ENCODE data around the gene RAB5B.

DNA sequence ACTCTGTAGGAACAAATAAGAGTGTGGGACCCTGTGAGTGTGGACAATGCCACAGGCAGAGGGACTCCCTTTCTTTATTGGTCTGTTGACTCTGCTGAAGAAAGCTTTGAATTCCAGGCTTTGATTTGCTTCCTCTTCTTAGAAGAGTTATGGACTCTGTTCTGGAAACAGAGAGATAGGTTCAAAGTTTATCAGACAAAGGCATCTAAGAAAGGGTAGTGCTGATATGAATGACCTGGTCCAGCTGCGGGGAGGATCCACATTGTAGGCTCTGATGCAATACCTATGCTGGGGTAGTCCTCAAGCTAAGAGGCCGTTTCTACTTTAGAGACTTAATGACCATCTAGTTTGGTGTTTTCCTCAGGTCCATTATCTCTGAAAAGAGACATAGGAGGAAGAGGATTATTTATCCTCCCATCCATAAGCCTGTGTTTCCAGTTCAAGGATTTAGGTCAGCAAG is 36.3 kb downstream of the RAB5B start:
- no peak for TF ChIP-seq REPIN1 (tag by site-specific recombination; IDR thresholded peaks at IDR 0.05; ENCODE audit: low read depth)
- TF ChIP-seq, protein P1, sequence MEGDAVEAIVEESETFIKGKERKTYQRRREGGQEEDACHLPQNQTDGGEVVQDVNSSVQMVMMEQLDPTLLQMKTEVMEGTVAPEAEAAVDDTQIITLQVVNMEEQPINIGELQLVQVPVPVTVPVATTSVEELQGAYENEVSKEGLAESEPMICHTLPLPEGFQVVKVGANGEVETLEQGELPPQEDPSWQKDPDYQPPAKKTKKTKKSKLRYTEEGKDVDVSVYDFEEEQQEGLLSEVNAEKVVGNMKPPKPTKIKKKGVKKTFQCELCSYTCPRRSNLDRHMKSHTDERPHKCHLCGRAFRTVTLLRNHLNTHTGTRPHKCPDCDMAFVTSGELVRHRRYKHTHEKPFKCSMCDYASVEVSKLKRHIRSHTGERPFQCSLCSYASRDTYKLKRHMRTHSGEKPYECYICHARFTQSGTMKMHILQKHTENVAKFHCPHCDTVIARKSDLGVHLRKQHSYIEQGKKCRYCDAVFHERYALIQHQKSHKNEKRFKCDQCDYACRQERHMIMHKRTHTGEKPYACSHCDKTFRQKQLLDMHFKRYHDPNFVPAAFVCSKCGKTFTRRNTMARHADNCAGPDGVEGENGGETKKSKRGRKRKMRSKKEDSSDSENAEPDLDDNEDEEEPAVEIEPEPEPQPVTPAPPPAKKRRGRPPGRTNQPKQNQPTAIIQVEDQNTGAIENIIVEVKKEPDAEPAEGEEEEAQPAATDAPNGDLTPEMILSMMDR (tag by site-specific recombination; IDR thresholded peaks at IDR 0.05), result no peak
- TF ChIP-seq MEIS1 (CRISPR knock-in tag; IDR thresholded peaks at IDR 0.05; ENCODE audit: borderline replicate concordance), result no peak
- no peak for TF ChIP-seq MZF1 (tag by site-specific recombination; IDR thresholded peaks at IDR 0.05; ENCODE audit: borderline replicate concordance)
- TF ChIP-seq, protein P2, sequence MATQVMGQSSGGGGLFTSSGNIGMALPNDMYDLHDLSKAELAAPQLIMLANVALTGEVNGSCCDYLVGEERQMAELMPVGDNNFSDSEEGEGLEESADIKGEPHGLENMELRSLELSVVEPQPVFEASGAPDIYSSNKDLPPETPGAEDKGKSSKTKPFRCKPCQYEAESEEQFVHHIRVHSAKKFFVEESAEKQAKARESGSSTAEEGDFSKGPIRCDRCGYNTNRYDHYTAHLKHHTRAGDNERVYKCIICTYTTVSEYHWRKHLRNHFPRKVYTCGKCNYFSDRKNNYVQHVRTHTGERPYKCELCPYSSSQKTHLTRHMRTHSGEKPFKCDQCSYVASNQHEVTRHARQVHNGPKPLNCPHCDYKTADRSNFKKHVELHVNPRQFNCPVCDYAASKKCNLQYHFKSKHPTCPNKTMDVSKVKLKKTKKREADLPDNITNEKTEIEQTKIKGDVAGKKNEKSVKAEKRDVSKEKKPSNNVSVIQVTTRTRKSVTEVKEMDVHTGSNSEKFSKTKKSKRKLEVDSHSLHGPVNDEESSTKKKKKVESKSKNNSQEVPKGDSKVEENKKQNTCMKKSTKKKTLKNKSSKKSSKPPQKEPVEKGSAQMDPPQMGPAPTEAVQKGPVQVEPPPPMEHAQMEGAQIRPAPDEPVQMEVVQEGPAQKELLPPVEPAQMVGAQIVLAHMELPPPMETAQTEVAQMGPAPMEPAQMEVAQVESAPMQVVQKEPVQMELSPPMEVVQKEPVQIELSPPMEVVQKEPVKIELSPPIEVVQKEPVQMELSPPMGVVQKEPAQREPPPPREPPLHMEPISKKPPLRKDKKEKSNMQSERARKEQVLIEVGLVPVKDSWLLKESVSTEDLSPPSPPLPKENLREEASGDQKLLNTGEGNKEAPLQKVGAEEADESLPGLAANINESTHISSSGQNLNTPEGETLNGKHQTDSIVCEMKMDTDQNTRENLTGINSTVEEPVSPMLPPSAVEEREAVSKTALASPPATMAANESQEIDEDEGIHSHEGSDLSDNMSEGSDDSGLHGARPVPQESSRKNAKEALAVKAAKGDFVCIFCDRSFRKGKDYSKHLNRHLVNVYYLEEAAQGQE (tag by site-specific recombination; IDR thresholded peaks at IDR 0.05), result no peak
- TF ChIP-seq, protein P3, sequence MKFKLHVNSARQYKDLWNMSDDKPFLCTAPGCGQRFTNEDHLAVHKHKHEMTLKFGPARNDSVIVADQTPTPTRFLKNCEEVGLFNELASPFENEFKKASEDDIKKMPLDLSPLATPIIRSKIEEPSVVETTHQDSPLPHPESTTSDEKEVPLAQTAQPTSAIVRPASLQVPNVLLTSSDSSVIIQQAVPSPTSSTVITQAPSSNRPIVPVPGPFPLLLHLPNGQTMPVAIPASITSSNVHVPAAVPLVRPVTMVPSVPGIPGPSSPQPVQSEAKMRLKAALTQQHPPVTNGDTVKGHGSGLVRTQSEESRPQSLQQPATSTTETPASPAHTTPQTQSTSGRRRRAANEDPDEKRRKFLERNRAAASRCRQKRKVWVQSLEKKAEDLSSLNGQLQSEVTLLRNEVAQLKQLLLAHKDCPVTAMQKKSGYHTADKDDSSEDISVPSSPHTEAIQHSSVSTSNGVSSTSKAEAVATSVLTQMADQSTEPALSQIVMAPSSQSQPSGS (tag by site-specific recombination; IDR thresholded peaks at IDR 0.05; ENCODE audit: low read depth), result no peak
- TF ChIP-seq, protein P4, sequence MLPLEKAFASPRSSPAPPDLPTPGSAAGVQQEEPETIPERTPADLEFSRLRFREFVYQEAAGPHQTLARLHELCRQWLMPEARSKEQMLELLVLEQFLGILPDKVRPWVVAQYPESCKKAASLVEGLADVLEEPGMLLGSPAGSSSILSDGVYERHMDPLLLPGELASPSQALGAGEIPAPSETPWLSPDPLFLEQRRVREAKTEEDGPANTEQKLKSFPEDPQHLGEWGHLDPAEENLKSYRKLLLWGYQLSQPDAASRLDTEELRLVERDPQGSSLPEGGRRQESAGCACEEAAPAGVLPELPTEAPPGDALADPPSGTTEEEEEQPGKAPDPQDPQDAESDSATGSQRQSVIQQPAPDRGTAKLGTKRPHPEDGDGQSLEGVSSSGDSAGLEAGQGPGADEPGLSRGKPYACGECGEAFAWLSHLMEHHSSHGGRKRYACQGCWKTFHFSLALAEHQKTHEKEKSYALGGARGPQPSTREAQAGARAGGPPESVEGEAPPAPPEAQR (tag by site-specific recombination; IDR thresholded peaks at IDR 0.05), result no peak
- TF ChIP-seq, protein P5, sequence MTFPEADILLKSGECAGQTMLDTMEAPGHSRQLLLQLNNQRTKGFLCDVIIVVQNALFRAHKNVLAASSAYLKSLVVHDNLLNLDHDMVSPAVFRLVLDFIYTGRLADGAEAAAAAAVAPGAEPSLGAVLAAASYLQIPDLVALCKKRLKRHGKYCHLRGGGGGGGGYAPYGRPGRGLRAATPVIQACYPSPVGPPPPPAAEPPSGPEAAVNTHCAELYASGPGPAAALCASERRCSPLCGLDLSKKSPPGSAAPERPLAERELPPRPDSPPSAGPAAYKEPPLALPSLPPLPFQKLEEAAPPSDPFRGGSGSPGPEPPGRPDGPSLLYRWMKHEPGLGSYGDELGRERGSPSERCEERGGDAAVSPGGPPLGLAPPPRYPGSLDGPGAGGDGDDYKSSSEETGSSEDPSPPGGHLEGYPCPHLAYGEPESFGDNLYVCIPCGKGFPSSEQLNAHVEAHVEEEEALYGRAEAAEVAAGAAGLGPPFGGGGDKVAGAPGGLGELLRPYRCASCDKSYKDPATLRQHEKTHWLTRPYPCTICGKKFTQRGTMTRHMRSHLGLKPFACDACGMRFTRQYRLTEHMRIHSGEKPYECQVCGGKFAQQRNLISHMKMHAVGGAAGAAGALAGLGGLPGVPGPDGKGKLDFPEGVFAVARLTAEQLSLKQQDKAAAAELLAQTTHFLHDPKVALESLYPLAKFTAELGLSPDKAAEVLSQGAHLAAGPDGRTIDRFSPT (tag by site-specific recombination; IDR thresholded peaks at IDR 0.05), result no peak
- TF ChIP-seq TCF7L2 (IDR thresholded peaks at IDR 0.05; ENCODE audit: borderline replicate concordance, low read depth, low read length), result no peak
- no peak for TF ChIP-seq ZNF501 (tag by site-specific recombination; IDR thresholded peaks at IDR 0.05)
- TF ChIP-seq, protein P6, sequence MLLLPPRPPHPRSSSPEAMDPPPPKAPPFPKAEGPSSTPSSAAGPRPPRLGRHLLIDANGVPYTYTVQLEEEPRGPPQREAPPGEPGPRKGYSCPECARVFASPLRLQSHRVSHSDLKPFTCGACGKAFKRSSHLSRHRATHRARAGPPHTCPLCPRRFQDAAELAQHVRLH (tag by site-specific recombination; IDR thresholded peaks at IDR 0.05), result no peak
- TF ChIP-seq, protein P7, sequence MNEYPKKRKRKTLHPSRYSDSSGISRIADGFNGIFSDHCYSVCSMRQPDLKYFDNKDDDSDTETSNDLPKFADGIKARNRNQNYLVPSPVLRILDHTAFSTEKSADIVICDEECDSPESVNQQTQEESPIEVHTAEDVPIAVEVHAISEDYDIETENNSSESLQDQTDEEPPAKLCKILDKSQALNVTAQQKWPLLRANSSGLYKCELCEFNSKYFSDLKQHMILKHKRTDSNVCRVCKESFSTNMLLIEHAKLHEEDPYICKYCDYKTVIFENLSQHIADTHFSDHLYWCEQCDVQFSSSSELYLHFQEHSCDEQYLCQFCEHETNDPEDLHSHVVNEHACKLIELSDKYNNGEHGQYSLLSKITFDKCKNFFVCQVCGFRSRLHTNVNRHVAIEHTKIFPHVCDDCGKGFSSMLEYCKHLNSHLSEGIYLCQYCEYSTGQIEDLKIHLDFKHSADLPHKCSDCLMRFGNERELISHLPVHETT (tag by site-specific recombination; IDR thresholded peaks at IDR 0.05), result no peak
- no peak for TF ChIP-seq ZNF768 (tag by site-specific recombination; IDR thresholded peaks at IDR 0.05)
